Transverse colon (tissue), 4 donors: ENCODE measurements around the gene RNF6. TPM values are rescaled to one million over a fixed set of nuclear protein-coding genes. Genes with fewer than 3 reads are reported as not detected.

Experiments used
- DNase-seq: peaks from one replicate; pipeline ENCODE4 v3.0.0-alpha.2; 2019
- H3K27ac ChIP-seq, 4 donors: fragments of 200-600 bp; sonication (generic); 2 replicates each; pipeline ENCODE4 v1.5.1; 2016 to 2018; ENCODE audit warnings: inconsistent platforms in 4 of 4
- H3K27me3 ChIP-seq: fragments of 200-600 bp; sonication (generic); 2 replicates; pipeline ENCODE4 v1.5.1; 2017; ENCODE audit warnings: inconsistent platforms
- H3K36me3 ChIP-seq, 4 donors: fragments of 200-600 bp; sonication (generic); 2 replicates each; pipeline ENCODE4 v1.5.1; 2017 to 2019; ENCODE audit warnings: inconsistent platforms in 4 of 4
- H3K4me1 ChIP-seq, 4 donors: fragments of 200-600 bp; sonication (generic); 2 replicates each; pipeline ENCODE4 v1.5.1; 2017 to 2020; ENCODE audit warnings: inconsistent platforms in 4 of 4
- H3K4me3 ChIP-seq, 4 donors: fragments of 200-600 bp; sonication (generic); 1 replicate in 1 of 4; 2 replicates in 3 of 4; pipeline versions ENCODE4 v1.5.1 to v1.6.1; 2017 to 2019; ENCODE audit warnings: inconsistent platforms in 4 of 4
- H3K9me3 ChIP-seq, 2 donors: fragments of 200-600 bp; sonication (generic); 2 replicates each; pipeline ENCODE4 v1.5.1; 2017 to 2019; ENCODE audit warnings: inconsistent platforms in 2 of 2
- EP300 ChIP-seq: sonication (generic); formaldehyde crosslinking; IDR thresholded peaks from one replicate; pipeline ENCODE4 v1.6.1; 2017; ENCODE audit warnings: antibody characterized with exemption, low read depth
- POLR2A ChIP-seq: fragments of 450-650 bp; IDR thresholded peaks from one replicate; pipeline ENCODE4 v1.6.1; 2016; ENCODE audit warnings: antibody characterized with exemption, mild to moderate bottlenecking, moderate library complexity
- POLR2AphosphoS5 ChIP-seq, 3 donors: sonication (generic); formaldehyde crosslinking; IDR thresholded peaks; one replicate each; pipeline ENCODE4 v1.6.1; 2016; ENCODE audit warnings: antibody characterized with exemption in 3 of 3
- WGBS, 2 donors: methylation state at CpG; one replicate each; pipeline ENCODE4 v1.1.5; 2018; ENCODE audit warnings: low coverage in 1 of 2; 5-methylcytosine and 5-hydroxymethylcytosine counted together
- in situ Hi-C, 4 donors: fragments of 200-750 bp; cut with MboI; loops; one replicate each; pipeline versions ENCODE4 v1.15.0 to v1.15.1; 2017; ENCODE audit warnings: low sequenced_read_pairs in 3 of 4, low pct_ligation_motif_present in 1 of 4, low pct_unique_long_range_greater_than_20kb in 1 of 4
- intact Hi-C: fragments of 100-400 bp; cut with DNase I; formaldehyde crosslinking; loops from one replicate; pipeline ENCODE4 v1.15.1; 2023; ENCODE audit warnings: low total_unique reads
- total RNA-seq, 4 donors: library from RNA; depleted of rRNA; stranded (reverse); fragments of >200 nt; gene quantifications; one replicate each; pipeline ENCODE4 v1.1.0, GENCODE V29; 2016
- TF ChIP-seq, protein P1 (sequence below), 5 experiments: fragments of 200-600 bp in 3 of 5; fragments of 450-650 bp in 2 of 5; sonication (generic) in 3 of 5; IDR thresholded peaks; 1 replicate in 2 of 5; 2 replicates in 3 of 5; pipeline ENCODE4 v1.5.1; 2016 to 2017; ENCODE audit warnings: antibody characterized with exemption in 5 of 5, inconsistent platforms in 3 of 5, mild to moderate bottlenecking in 2 of 5, moderate library complexity in 1 of 5

The RNF6 gene
- total RNA-seq, 4 donors from 2014 or later = 10.1 to 26.4 (median 24.5) TPM

DNA sequence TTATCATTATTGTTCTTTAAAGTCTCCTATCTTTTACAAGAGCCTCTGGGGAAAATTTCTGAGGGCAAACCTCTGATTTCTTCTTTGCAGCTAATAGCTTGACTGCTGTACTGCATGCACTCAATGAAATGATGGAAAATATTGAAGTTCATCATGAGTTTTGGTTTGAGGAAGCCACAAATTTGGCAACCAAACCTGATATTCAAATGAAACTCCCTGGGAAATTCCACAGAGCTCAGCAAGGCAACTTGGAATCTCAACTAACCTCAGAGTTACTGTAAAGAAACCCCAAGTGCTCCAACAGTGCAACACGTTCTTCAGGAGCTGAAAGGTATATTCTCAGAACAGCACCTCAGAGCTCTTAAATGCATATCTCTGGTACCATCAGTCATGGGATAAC, 14.2 kb upstream of the RNF6 start:
- TF ChIP-seq, protein P1, sequence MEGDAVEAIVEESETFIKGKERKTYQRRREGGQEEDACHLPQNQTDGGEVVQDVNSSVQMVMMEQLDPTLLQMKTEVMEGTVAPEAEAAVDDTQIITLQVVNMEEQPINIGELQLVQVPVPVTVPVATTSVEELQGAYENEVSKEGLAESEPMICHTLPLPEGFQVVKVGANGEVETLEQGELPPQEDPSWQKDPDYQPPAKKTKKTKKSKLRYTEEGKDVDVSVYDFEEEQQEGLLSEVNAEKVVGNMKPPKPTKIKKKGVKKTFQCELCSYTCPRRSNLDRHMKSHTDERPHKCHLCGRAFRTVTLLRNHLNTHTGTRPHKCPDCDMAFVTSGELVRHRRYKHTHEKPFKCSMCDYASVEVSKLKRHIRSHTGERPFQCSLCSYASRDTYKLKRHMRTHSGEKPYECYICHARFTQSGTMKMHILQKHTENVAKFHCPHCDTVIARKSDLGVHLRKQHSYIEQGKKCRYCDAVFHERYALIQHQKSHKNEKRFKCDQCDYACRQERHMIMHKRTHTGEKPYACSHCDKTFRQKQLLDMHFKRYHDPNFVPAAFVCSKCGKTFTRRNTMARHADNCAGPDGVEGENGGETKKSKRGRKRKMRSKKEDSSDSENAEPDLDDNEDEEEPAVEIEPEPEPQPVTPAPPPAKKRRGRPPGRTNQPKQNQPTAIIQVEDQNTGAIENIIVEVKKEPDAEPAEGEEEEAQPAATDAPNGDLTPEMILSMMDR (IDR thresholded peaks at IDR 0.05) = no peak
- TF ChIP-seq POLR2AphosphoS5 (IDR thresholded peaks at IDR 0.05) (no peak), POLR2A (no peak), EP300 (no peak)
- DNase-seq = no peak
- H3K4me1 ChIP-seq = no peaks in the 10 kb centered on the region
- intact Hi-C loops (no loop called here), in situ Hi-C loops (no loop called here)
- WGBS, 2 donors = 45% methylated on average over 1 of the region's 1 CpG; no CpG with 5 or more reads in 1 of the 2 donors
- H3K27me3 ChIP-seq = no peaks in the 10 kb centered on the region
- no peak overlapping the region for H3K4me3 ChIP-seq
- no peak overlapping the region for H3K27ac ChIP-seq
- no peaks in the 10 kb centered on the region for H3K9me3 ChIP-seq
- no peaks in the 10 kb centered on the region for H3K36me3 ChIP-seq

DNA sequence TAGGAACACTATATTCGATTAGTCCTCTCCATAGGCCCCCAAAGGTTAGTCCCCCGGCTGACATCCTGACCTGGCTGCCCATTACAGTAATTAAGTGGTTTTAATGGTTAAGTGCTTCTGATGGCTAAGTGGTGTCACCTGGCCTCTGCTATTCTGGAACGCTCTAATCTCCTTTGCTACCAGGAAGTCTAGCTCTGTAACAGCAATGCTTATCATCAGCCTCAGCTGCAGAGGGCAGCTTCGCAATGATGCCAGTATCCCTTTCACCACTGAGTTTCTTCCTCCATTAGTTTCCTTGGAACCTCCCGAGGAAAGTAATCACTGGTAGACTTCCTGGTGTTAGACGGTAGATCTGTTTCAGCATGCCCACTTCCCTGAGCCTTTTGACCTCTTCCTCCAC, 8.6 kb upstream of the RNF6 start:
- no peak for DNase-seq
- in situ Hi-C loops = no loop called here
- no peaks in the 10 kb centered on the region for H3K9me3 ChIP-seq
- no peaks in the 10 kb centered on the region for H3K36me3 ChIP-seq
- H3K27ac ChIP-seq = no peak overlapping the region
- H3K27me3 ChIP-seq = no peaks in the 10 kb centered on the region
- TF ChIP-seq EP300 = no peak
- TF ChIP-seq POLR2A = no peak
- TF ChIP-seq, protein P1 (IDR thresholded peaks at IDR 0.05) = no peak
- TF ChIP-seq POLR2AphosphoS5 (IDR thresholded peaks at IDR 0.05) = no peak
- intact Hi-C loops = no loop called here
- WGBS, 2 donors = 63 to 66% methylated on average over 6 of the region's 6 CpGs
- no peaks in the 10 kb centered on the region for H3K4me1 ChIP-seq
- H3K4me3 ChIP-seq = no peak overlapping the region

GRCh38 chr13:26229080-26229615, 7.0 kb upstream of the RNF6 start:
- Histone ChIP-seq H3K9me3 (no peaks in the 10 kb centered on the region), H3K27ac (no peak overlapping the region), H3K36me3 (no peaks in the 10 kb centered on the region), H3K4me3 (no peak overlapping the region), H3K4me1 (no peaks in the 10 kb centered on the region), H3K27me3 (no peaks in the 10 kb centered on the region)
- intact Hi-C loops = no loop called here
- in situ Hi-C loops = no loop called here
- DNase-seq = no peak
- TF ChIP-seq, protein P1 (IDR thresholded peaks at IDR 0.05) = no peak
- no peak for TF ChIP-seq EP300
- TF ChIP-seq POLR2A = no peak
- no peak for TF ChIP-seq POLR2AphosphoS5 (IDR thresholded peaks at IDR 0.05)
- 87 to 93% methylated on average over 4 to 13 of the region's 13 CpGs for WGBS, 2 donors

DNA sequence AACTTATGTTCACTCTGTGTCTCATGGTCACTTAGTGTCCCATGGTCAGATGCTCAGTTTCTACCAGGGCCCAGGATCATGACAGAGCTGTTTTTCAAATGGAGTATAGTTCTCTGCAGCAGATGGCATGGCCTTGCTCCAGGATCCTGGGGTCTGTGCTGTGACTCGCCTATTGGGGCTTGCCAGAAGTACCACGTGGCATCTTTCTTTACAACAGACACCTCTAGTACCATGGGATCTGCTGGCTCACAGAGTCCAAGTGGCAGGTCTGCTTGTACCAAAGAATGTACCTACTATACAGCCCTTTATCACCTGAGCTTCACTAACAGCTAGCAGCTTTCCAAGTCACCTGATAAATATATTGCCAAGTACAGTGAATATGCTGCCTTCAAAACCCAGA, 6.0 kb upstream of the RNF6 start:
- TF ChIP-seq POLR2A (no peak), POLR2AphosphoS5 (IDR thresholded peaks at IDR 0.05) (no peak), EP300 (no peak)
- TF ChIP-seq, protein P1 (IDR thresholded peaks at IDR 0.05) = no peak
- intact Hi-C loops (no loop called here), in situ Hi-C loops (no loop called here)
- Histone ChIP-seq H3K36me3 (no peaks in the 10 kb centered on the region), H3K4me3 (no peak overlapping the region), H3K27ac (no peak overlapping the region), H3K9me3 (no peaks in the 10 kb centered on the region), H3K27me3 (no peaks in the 10 kb centered on the region), H3K4me1 (peaks cover 0 to under 1% (median 0%) of the 10 kb centered on the region in 4 donors)
- WGBS, 2 donors = 89% methylated on average over 2 of the region's 2 CpGs; no CpG with 5 or more reads in 1 of the 2 donors
- no peak for DNase-seq
